ENCODE data around the gene MYO18A.

- TF ChIP-seq CTCF (optimal IDR thresholded peaks at IDR 0.05 in 1 of 3, IDR thresholded peaks at IDR 0.05 in 1 of 3, conservative IDR thresholded peaks at IDR 0.05 in 1 of 3; ENCODE audit: extremely low read depth in 1 of 3, insufficient read depth in 2 of 3, low read length in 3 of 3): no peak
- no peak for TF ChIP-seq EZH2 (IDR thresholded peaks at IDR 0.05; ENCODE audit: low read length)
These were observed 30.0 kb downstream of the MYO18A start for GRCh38 chr17:29150161-29150560.

All from keratinocyte (primary cell).